Right ventricle myocardium superior (tissue), 1 donor: Measurements from ENCODE around the gene KIF17. TPM values are rescaled to one million over a fixed set of nuclear protein-coding genes. Genes with fewer than 3 reads are reported as not detected.

ENCODE experiments used
- ATAC-seq: fragments of 200-7000 bp; cut with Tn5 transposase; one replicate; pipeline ENCODE4 v1.9.1; 2020; ENCODE audit warnings: mild to moderate bottlenecking; ENCODE audit not compliant: poor library complexity
- DNase-seq: peaks from one replicate; pipeline ENCODE4 v3.0.0-alpha.2; 2020
- intact Hi-C: fragments of 100-400 bp; cut with DNase I; formaldehyde crosslinking; loops from one replicate; pipeline ENCODE4 v1.11.2; 2022
- long read RNA-seq: library from polyadenylated mRNA; unstranded; transcript quantifications from one replicate; pipeline ENCODE4 v2.0.0, GENCODE V29; 2021
- total RNA-seq: library from RNA; stranded (reverse); fragmentation: NEBNext Ultra II Directional; extraction: Animal tissue kit (Norgen Biotek cat#: 25700); gene quantifications from one replicate; pipeline ENCODE4 v1.2.1, GENCODE V29; 2021
- donor health status: DM: no; HTN: yes; CAD: no; lungs with severe emphysema.

KIF17 gene
- 5.2 TPM for total RNA-seq
- long read RNA-seq, partial matches to known transcripts, result 1 of 6 reads
- long read RNA-seq, other reads (novel, unspliced or antisense), result 3 of 6 reads

DNA sequence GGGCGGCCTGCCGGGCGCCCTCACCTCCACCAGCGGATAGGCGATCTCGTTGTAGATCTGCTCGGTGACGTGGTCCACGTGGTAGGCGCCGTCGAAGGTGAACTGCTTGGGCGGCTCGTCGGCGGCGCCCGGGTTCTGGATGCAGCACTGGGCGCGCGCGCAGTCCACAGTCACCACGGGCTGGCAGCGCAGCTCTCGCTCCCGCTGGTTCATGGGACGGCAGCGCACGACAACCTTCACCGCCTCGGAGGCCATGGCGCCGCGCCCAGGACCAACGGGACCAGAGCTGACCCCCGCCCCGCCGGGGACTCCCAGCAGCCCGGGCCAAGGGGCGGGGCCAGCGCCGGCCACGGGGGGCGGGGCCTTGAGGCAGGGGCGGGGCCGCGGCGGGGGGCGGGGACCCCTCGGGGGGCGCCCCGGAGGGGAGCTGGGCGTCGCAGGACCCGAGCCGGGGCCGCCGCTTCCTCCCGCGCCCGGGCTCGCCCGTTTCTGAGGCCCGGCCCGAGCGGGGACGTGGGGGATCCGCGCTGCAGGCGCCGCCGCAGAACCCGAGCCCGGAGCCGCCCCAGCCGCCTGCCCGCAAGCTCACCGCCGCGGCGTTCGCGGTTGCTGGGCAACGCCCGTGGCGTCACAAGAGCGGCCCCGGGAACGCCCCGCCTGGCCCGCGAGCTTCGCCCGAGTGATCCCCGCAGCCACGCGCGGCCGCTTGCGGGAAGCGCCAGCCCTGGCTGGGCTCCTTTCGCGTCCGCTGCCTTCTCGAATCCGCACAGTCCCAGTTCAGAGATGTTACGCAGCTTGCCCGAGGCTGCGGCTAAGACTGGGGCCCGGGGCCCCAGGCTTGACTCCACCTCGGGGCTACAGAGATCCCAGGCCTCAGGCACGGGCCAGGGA lies at the start of gene KIF17:
KIF17 (minus strand) TSS at position 556 of the 891 bp plus-strand sequence; CDS start at position 255, 301 bp downstream.
- DNase-seq (peak; percentile 88), ATAC-seq (peak; percentile 95)
- intact Hi-C loops, result no loop called here

DNA sequence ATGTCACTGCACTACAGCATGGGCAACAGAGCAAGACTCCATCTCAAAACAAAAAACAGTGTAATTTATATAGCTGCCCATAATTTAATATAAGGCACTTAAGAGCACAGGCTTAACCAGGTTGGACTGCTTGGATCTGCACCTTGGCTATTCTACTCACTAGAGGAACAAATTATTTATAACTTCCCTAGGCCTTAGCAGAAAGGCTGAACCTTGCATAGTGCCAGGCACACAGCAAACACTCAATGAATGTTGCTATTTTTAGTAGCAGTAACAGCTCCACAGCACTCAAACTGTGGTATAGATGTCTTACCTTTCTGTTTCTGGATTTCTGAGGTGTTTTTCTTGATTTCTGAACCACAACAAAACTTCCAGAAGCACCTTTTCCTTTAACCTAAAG lies 49.5 kb upstream of the KIF17 start:
- intact Hi-C loops, result no loop called here
- DNase-seq (no peak), ATAC-seq (peak; percentile 90)

DNA sequence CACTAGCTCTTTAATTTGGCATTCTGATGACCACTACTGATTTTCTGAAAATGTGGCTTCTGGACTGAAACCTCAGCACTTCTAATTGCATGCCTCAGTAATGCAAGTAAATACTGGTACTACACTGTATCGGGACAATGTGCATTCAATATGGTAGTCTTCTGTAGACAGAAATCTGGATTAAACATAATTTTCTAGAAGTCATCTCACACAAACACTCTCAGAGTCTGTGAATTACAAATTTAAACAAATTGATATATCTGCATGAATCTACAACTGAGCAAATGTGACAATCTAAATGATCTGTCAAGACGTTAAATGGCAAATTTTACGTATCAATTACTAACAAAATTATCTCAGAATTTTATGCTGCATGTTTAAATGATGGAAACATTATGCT lies 45.6 kb upstream of the KIF17 start:
- intact Hi-C loops, result no loop called here

GRCh38 chr1:20760322-20760721 lies 42.5 kb upstream of the KIF17 start:
- intact Hi-C loops, result no loop called here
- DNase-seq (no peak), ATAC-seq (no peak)

More for the DNA sequence above, 45.6 kb upstream of the KIF17 start:
- ATAC-seq (no peak), DNase-seq (no peak)

DNA sequence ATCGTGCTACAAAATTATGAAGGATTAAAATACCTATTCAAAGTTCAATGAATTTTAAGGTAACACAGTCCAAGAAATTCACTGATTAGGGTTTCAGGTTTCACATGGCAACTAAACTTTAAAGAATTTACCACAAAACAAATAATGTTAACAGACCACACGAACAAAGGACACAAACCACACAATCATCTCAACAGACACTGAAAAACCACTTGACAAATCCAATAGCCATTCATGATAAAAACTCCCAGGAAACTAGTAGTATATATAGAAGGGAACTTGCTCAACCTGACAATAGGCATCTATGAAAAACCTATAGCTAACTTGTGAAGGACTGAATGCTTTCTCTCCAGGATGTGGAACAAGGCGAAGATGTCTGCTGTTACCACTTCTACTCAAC lies 35.8 kb upstream of the KIF17 start:
- no peak for DNase-seq
- no peak for ATAC-seq
- intact Hi-C loops, result no loop called here

GRCh38 chr1:20751462-20751990 lies 33.7 kb upstream of the KIF17 start:
- no peak for DNase-seq
- intact Hi-C loops, result no loop called here
- no peak for ATAC-seq

DNA sequence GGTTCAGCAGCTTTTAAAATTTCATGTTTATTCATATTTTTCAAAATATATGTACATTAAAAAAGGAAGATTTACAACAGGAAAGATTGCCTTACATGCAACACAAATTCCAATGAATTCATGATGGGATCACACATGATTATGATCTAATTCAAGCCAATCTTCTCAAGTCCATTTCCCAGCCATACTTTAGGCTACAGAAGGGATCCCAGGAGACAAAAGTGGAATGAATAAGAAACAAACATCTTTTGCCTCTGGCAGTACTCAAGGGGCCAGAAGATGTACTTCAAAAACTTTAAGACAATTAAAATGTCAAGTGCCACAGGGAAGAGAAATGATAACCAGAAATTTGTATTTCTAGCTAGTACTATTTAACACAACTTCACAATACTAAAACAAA lies 24.9 kb upstream of the KIF17 start:
- no peak for DNase-seq
- intact Hi-C loops, result no loop called here
- ATAC-seq, result no peak

GRCh38 chr1:20740781-20741180 lies 23.0 kb upstream of the KIF17 start:
- ATAC-seq, result no peak
- no peak for DNase-seq
- intact Hi-C loops, result no loop called here

- ATAC-seq (no peak), DNase-seq (no peak)
- intact Hi-C loops, result no loop called here
These were observed 21.4 kb upstream of the KIF17 start for GRCh38 chr1:20739225-20739624.

GRCh38 chr1:20735581-20736111 lies 17.8 kb upstream of the KIF17 start:
- intact Hi-C loops, result no loop called here
- no peak for ATAC-seq
- DNase-seq, result no peak

DNA sequence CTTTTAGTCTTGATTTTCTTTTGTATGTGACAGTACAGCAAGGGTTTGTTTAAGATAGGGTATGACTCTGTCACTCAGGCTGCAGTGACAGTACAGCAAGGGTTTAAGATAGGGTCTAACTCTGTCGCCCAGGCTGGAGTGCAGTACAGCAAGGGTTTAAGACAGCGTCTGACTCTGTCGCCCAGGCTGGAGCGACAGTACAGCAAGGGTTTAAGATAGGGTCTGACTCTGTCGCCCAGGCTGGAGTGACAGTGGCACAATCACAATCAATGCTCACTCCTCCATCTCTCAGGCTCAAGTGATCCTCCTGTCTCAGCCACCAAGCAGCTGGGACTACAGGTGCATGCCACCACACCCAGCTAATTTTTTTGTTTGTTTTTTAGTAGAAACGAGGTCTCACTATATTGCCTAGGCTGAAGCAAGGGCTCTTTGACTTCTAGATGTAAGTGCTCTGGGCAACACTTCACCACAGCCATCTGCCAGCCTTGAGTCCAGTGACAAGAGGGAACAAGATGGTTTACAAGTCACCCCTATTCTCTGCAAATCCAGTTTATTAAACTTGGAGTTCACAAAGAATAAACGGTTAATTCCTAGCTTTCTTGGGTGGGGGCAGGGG lies 15.7 kb upstream of the KIF17 start:
- ATAC-seq (no peak), DNase-seq (no peak)
- intact Hi-C loops, result no loop called here

GRCh38 chr1:20732588-20733359 lies 15.0 kb upstream of the KIF17 start, which contains the start of gene SH2D5:
SH2D5 (minus strand) TSS chr1:20732703; CDS start chr1:20728044, 4,659 bp downstream.
- intact Hi-C loops, result no loop called here
- ATAC-seq (peak; percentile 75), DNase-seq (peak; percentile 63)

GRCh38 chr1:20732071-20732587 lies 14.3 kb upstream of the KIF17 start:
- intact Hi-C loops, result no loop called here
- ATAC-seq (peak; percentile 86), DNase-seq (peak; percentile 70)

DNA sequence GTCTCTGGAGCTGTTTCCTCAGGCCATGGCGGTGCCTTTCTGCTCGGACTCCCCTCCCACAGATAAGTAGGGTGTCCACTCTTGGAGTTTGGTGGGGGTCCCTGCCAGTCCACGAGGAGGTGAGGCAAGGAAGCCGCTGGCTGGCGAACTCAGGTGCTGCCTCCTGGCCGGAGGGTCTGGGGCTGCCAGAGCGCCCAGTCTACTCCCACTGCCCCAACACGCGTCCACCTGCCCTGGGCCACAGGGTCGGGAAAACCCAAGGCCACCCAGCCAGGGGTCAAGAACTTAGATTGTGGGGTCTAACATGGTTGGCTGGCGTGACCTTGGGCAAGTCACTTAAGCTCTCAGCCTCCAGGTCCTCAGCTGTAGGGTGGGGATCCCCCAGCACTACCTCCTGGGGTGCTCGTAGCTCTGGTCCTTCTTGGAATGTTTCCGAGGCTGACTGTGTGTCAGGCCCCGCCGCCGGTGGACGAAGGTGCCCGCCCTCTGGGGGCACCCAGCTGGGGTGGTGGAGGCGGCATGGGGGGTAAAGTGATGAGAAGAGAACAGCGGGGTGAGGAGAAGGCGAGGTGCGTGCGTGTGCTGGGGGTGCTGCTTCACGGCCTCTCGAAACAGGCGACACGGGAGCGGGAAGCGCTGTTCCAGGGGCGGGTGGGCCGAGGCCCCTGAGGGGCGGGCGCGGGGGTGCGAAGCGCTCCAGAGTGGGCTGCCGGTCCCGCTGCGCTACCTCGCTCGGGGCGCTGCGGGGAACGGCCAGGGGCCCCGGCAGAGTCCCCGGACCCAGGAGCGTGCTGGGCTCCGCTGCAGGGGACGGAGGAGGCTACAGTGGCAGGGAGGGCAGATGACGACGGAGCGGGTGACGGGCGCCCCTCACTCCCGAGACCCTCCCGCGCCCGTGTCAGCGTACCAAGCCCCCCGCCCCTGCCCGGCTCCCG lies 13.5 kb upstream of the KIF17 start:
- no peak for DNase-seq
- intact Hi-C loops, result no loop called here

GRCh38 chr1:20730690-20731056 lies 12.9 kb upstream of the KIF17 start:
- ATAC-seq (no peak), DNase-seq (no peak)
- intact Hi-C loops, result no loop called here

More for the DNA sequence above, 13.5 kb upstream of the KIF17 start:
- ATAC-seq, result no peak

DNA sequence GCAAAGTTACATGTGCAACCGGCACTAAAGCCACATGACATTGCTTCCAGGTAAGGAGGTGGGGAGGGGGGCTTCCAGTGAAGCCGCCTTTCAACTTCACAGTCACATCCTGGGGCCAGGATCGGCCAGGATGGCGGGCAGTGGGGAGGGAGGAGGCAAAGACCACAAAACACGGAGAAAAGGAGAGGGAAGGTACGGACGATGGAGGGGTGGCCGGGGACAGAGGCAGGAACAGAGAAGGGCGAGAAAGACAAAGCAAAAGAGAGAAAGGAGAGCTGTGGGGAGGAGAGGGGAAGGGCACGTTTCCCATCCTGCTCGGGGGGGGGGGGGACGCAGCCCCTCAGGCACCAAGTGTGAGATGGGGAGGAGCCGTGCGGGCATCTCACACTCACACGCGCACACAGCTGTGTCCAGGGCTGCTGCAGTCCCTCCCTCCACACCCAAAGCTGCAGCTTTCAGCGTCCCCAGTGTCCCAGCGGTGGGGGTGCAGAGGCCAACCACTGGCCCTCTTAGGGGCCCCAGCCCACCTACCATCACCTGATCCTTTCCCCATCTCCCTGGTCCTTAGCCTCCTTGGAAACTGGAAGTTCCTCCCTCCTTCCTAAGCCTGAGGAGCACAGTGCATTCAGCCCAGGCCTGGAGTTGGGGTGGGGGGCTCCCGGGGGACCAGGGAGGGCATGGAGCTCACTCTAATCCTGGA lies 12.3 kb upstream of the KIF17 start:
- intact Hi-C loops, result no loop called here
- ATAC-seq, result no peak

More for the DNA sequence above, 12.3 kb upstream of the KIF17 start:
- no peak for DNase-seq
